ENCODE data around the gene SLC18A3. TPM values are rescaled to one million over a fixed set of nuclear protein-coding genes. Genes with fewer than 3 reads are reported as not detected.
A peak's percentile ranks its signal among the peaks of the same experiment; 100 is the strongest.

The SLC18A3 gene
- under 1 TPM in 1 of 4 donors, not detected in 3; 0.07 TPM for total RNA-seq

- H3K27me3 ChIP-seq = peaks cover 0 to 58% of the 10 kb centered on the region in 2 donors
- H3K9me3 ChIP-seq = no peaks in the 10 kb centered on the region
- H3K36me3 ChIP-seq = no peaks in the 10 kb centered on the region
- H3K4me3 ChIP-seq = no peak within 1 kb of the TSS
- intact Hi-C loops (cut with DNase I; ENCODE audit: low total_unique reads) = no loop called here
- no peak within 1 kb of the TSS for H3K27ac ChIP-seq
- no peak for DNase-seq
- TF ChIP-seq CTCF (IDR thresholded peaks at IDR 0.05) (no peak), POLR2A (IDR thresholded peaks at IDR 0.05) (no peak)
- H3K4me1 ChIP-seq = peaks cover 0 to 15% of the 10 kb centered on the region in 2 donors
Measured at GRCh38 chr10:49610114-49610457, at the start of gene SLC18A3. TSS of gene SLC18A3 (plus strand) at chr10:49610310. CDS start at chr10:49610741, 431 bp downstream.

- Histone ChIP-seq H3K4me1 (no peaks in the 10 kb centered on the region), H3K36me3 (no peaks in the 10 kb centered on the region), H3K27me3 (no peaks in the 10 kb centered on the region), H3K4me3 (no peak overlapping the region), H3K27ac (no peak overlapping the region), H3K9me3 (no peaks in the 10 kb centered on the region)
- TF ChIP-seq POLR2A (IDR thresholded peaks at IDR 0.05) (no peak), CTCF (IDR thresholded peaks at IDR 0.05) (no peak)
- intact Hi-C loops (cut with DNase I; ENCODE audit: low total_unique reads) = no loop called here
- DNase-seq = no peak
Measured at GRCh38 chr10:49560526-49560925, 49.6 kb upstream of the SLC18A3 start.

- no peaks in the 10 kb centered on the region for H3K27me3 ChIP-seq
- DNase-seq = no peak
- TF ChIP-seq CTCF (IDR thresholded peaks at IDR 0.05) (no peak), POLR2A (IDR thresholded peaks at IDR 0.05) (no peak)
- H3K4me1 ChIP-seq = no peaks in the 10 kb centered on the region
- H3K27ac ChIP-seq = no peak overlapping the region
- no peaks in the 10 kb centered on the region for H3K36me3 ChIP-seq
- intact Hi-C loops (cut with DNase I; ENCODE audit: low total_unique reads) = no loop called here
- no peaks in the 10 kb centered on the region for H3K9me3 ChIP-seq
- H3K4me3 ChIP-seq = no peak overlapping the region
Measured at GRCh38 chr10:49562893-49563292, 47.2 kb upstream of the SLC18A3 start.

- TF ChIP-seq POLR2A (IDR thresholded peaks at IDR 0.05) (no peak), CTCF (IDR thresholded peaks at IDR 0.05) (no peak)
- no peaks in the 10 kb centered on the region for H3K27me3 ChIP-seq
- H3K9me3 ChIP-seq = no peaks in the 10 kb centered on the region
- H3K4me3 ChIP-seq = no peak overlapping the region
- H3K27ac ChIP-seq = no peak overlapping the region
- intact Hi-C loops (cut with DNase I; ENCODE audit: low total_unique reads) = no loop called here
- no peaks in the 10 kb centered on the region for H3K36me3 ChIP-seq
- H3K4me1 ChIP-seq = no peaks in the 10 kb centered on the region
- DNase-seq = no peak
Measured at GRCh38 chr10:49564461-49565009, 45.6 kb upstream of the SLC18A3 start.

GRCh38 chr10:49567810-49568209, 42.3 kb upstream of the SLC18A3 start:
- H3K4me3 ChIP-seq = no peak overlapping the region
- DNase-seq = no peak
- intact Hi-C loops (cut with DNase I; ENCODE audit: low total_unique reads) = no loop called here
- no peaks in the 10 kb centered on the region for H3K27me3 ChIP-seq
- no peaks in the 10 kb centered on the region for H3K36me3 ChIP-seq
- peak overlapping the region in 1 of 2 donors; percentile 9 for H3K27ac ChIP-seq
- no peaks in the 10 kb centered on the region for H3K9me3 ChIP-seq
- no peaks in the 10 kb centered on the region for H3K4me1 ChIP-seq
- TF ChIP-seq POLR2A (IDR thresholded peaks at IDR 0.05) (no peak), CTCF (IDR thresholded peaks at IDR 0.05) (no peak)

Data from uterus (tissue), 4 donors.